Gastrocnemius medialis (tissue), 4 donors: ENCODE results near the gene LRIG1.

Source experiments
- CTCF ChIP-seq, 5 experiments: fragments of 450-650 bp in 3 of 5; fragments of 200-600 bp in 2 of 5; sonication (generic) in 2 of 5; IDR thresholded peaks in 4 of 5; conservative IDR thresholded peaks in 1 of 5; 1 replicate in 4 of 5; 2 replicates in 1 of 5; pipeline ENCODE4 v1.5.1; 2016 to 2019; ENCODE audit warnings: antibody characterized with exemption in 5 of 5, mild to moderate bottlenecking in 3 of 5, moderate library complexity in 3 of 5
- POLR2A ChIP-seq, 2 donors: fragments of 450-650 bp; IDR thresholded peaks; one replicate each; pipeline ENCODE4 v1.6.1; 2017; ENCODE audit warnings: antibody characterized with exemption in 2 of 2, mild to moderate bottlenecking in 2 of 2, moderate library complexity in 2 of 2

GRCh38 chr3:66450390-66451022 is 50.3 kb downstream of the LRIG1 start:
- TF ChIP-seq CTCF (IDR thresholded peaks at IDR 0.05 in 4 of 5, conservative IDR thresholded peaks at IDR 0.05 in 1 of 5), result no peak
- no peak for TF ChIP-seq POLR2A (IDR thresholded peaks at IDR 0.05)
